Measurements from ENCODE around the gene E2F2. TPM values are rescaled to one million over a fixed set of nuclear protein-coding genes. Genes with fewer than 3 reads are reported as not detected.

The E2F2 gene
- total and polyA plus RNA-seq, 7 experiments from 2014 or later = 0.14 to 65.7 (median 2.5) TPM; not detected in 3

- Histone ChIP-seq H3K4me3 (ENCODE audit: low read length) (peak within 1 kb of the TSS; percentile 67), H3K27ac (ENCODE audit: low read depth, low read length) (peak within 1 kb of the TSS; percentile 63), H3K27me3 (ENCODE audit: control insufficient read depth in 2 of 2, insufficient read depth in 2 of 2, low read length in 2 of 2) (no peaks in the 10 kb centered on the region), H3K9me3 (ENCODE audit: control insufficient read depth in 2 of 3, low read length in 3 of 3) (no peaks in the 10 kb centered on the region), H3K36me3 (ENCODE audit: control insufficient read depth in 2 of 3, insufficient read depth in 3 of 3, low read length in 3 of 3) (no peaks in the 10 kb centered on the region), H3K4me1 (ENCODE audit: control insufficient read depth in 2 of 2, insufficient read depth in 2 of 2, low read length in 2 of 2) (peaks cover 13% of the 10 kb centered on the region in 2 donors)
- Mint-ChIP-seq H3K4me3 (peak within 1 kb of the TSS; percentile 74 to 97 (median 88)), H3K36me3 (no peaks in the 10 kb centered on the region), H3K27me3 (peaks cover 0 to 76% (median 13%) of the 10 kb centered on the region in 5 donors), H3K9me3 (peaks cover 0 to 2% (median 0%) of the 10 kb centered on the region in 11 donors), H3K4me1 (peaks cover 12 to 20% (median 15%) of the 10 kb centered on the region in 7 donors), H3K27ac (peak within 1 kb of the TSS; percentile 67 to 88 (median 76))
- CTCF ChIA-PET = interaction anchor here (0.6 to 5.1 kb wide), 5 partner anchors 13 to 173 kb away, joined by 3 to 44 read pairs (median 3); no protein-coding TSS in a partner anchor
- DNase-seq (peak in 6 of 9 donors; percentile 0 to 40 (median 10)), ATAC-seq (peak; percentile 62)
- intact Hi-C loops (cut with micrococcal nuclease) = loop anchor here (1.0 to 5.0 kb wide), 8 partner anchors 48 to 208 kb away; partner anchors contain the start of genes E2F2 (in 2 of the 2), HNRNPR (in 2 of the 2), ID3 (in 1 of the 2) and RPL11 (in 1 of the 2)
- POLR2A ChIA-PET = interaction anchor here (1.2 to 1.4 kb wide), 2 partner anchors 25 to 139 kb away, joined by 3 to 6 read pairs; partner anchors contain the start of gene HNRNPR
Measured at GRCh38 chr1:23483321-23484252, 47.4 kb downstream of the E2F2 start, which contains the start of gene ASAP3. Gene ASAP3, minus strand, starts transcription at chr1:23484179. Its CDS starts 46 bp downstream, at chr1:23484133.

- H3K27ac ChIP-seq (ENCODE audit: low read depth, low read length) = no peak overlapping the region
- H3K9me3 ChIP-seq (ENCODE audit: control insufficient read depth in 2 of 3, low read length in 3 of 3) = no peaks in the 10 kb centered on the region
- Mint-ChIP-seq H3K27me3 (peaks cover 0 to 71% (median 13%) of the 10 kb centered on the region in 5 donors), H3K4me3 (peak overlapping the region in 5 of 10 donors; percentile 24 to 92 (median 62)), H3K27ac (no peak overlapping the region), H3K36me3 (no peaks in the 10 kb centered on the region), H3K4me1 (peaks cover 12 to 20% (median 15%) of the 10 kb centered on the region in 7 donors), H3K9me3 (peaks cover 0 to 2% (median 0%) of the 10 kb centered on the region in 11 donors)
- intact Hi-C loops (cut with micrococcal nuclease) = loop anchor here in 1 of 2 donors (5.0 kb wide), 1 partner anchor 155 kb away; no protein-coding TSS in a partner anchor
- POLR2A ChIA-PET = no interaction called here
- DNase-seq (no peak), ATAC-seq (no peak)
- H3K27me3 ChIP-seq (ENCODE audit: control insufficient read depth in 2 of 2, insufficient read depth in 2 of 2, low read length in 2 of 2) = no peaks in the 10 kb centered on the region
- no peak overlapping the region for H3K4me3 ChIP-seq (ENCODE audit: low read length)
- H3K4me1 ChIP-seq (ENCODE audit: control insufficient read depth in 2 of 2, insufficient read depth in 2 of 2, low read length in 2 of 2) = peaks cover 13% of the 10 kb centered on the region in 2 donors
- no peaks in the 10 kb centered on the region for H3K36me3 ChIP-seq (ENCODE audit: control insufficient read depth in 2 of 3, insufficient read depth in 3 of 3, low read length in 3 of 3)
- CTCF ChIA-PET = interaction anchor here (1.3 kb wide), 1 partner anchor 155 kb away, joined by 6 read pairs; no protein-coding TSS in a partner anchor
Measured at GRCh38 chr1:23481904-23482303, 49.1 kb downstream of the E2F2 start.

GRCh38 chr1:23481026-23481597, 49.9 kb downstream of the E2F2 start:
- DNase-seq (no peak), ATAC-seq (no peak)
- no peak overlapping the region for H3K4me3 Mint-ChIP-seq
- H3K36me3 ChIP-seq (ENCODE audit: control insufficient read depth in 2 of 3, insufficient read depth in 3 of 3, low read length in 3 of 3) = no peaks in the 10 kb centered on the region
- H3K9me3 ChIP-seq (ENCODE audit: control insufficient read depth in 2 of 3, low read length in 3 of 3) = no peaks in the 10 kb centered on the region
- H3K4me1 Mint-ChIP-seq = peaks cover 12 to 20% (median 15%) of the 10 kb centered on the region in 7 donors
- no peak overlapping the region for H3K4me3 ChIP-seq (ENCODE audit: low read length)
- no peak overlapping the region for H3K27ac ChIP-seq (ENCODE audit: low read depth, low read length)
- H3K9me3 Mint-ChIP-seq = peaks cover 0 to 2% (median 0%) of the 10 kb centered on the region in 11 donors
- no peaks in the 10 kb centered on the region for H3K36me3 Mint-ChIP-seq
- intact Hi-C loops (cut with micrococcal nuclease) = loop anchor here in 1 of 2 donors (5.0 kb wide), 1 partner anchor 156 kb away; no protein-coding TSS in a partner anchor
- H3K4me1 ChIP-seq (ENCODE audit: control insufficient read depth in 2 of 2, insufficient read depth in 2 of 2, low read length in 2 of 2) = peaks cover 13% of the 10 kb centered on the region in 2 donors
- no peaks in the 10 kb centered on the region for H3K27me3 ChIP-seq (ENCODE audit: control insufficient read depth in 2 of 2, insufficient read depth in 2 of 2, low read length in 2 of 2)
- CTCF ChIA-PET = interaction anchor here (0.5 to 1.3 kb wide), 2 partner anchors 22 to 156 kb away, joined by 6 read pairs; no protein-coding TSS in a partner anchor
- peaks cover 0 to 68% (median 18%) of the 10 kb centered on the region in 5 donors for H3K27me3 Mint-ChIP-seq
- H3K27ac Mint-ChIP-seq = no peak overlapping the region
- POLR2A ChIA-PET = interaction anchor here (0.5 to 0.6 kb wide), 2 partner anchors 141 to 154 kb away, joined by 3 read pairs; no protein-coding TSS in a partner anchor

GRCh38 chr1:23480187-23481025, 50.6 kb downstream of the E2F2 start:
- ATAC-seq = no peak
- CTCF ChIA-PET = interaction anchor here (0.5 kb wide), 1 partner anchor 22 kb away, joined by 6 read pairs; no protein-coding TSS in a partner anchor
- Histone ChIP-seq H3K4me3 (ENCODE audit: low read length) (no peak overlapping the region), H3K27me3 (ENCODE audit: control insufficient read depth in 2 of 2, insufficient read depth in 2 of 2, low read length in 2 of 2) (no peaks in the 10 kb centered on the region), H3K4me1 (ENCODE audit: control insufficient read depth in 2 of 2, insufficient read depth in 2 of 2, low read length in 2 of 2) (peaks cover 13% of the 10 kb centered on the region in 2 donors), H3K9me3 (ENCODE audit: control insufficient read depth in 2 of 3, low read length in 3 of 3) (no peaks in the 10 kb centered on the region), H3K27ac (ENCODE audit: low read depth, low read length) (no peak overlapping the region), H3K36me3 (ENCODE audit: control insufficient read depth in 2 of 3, insufficient read depth in 3 of 3, low read length in 3 of 3) (no peaks in the 10 kb centered on the region)
- Mint-ChIP-seq H3K9me3 (peaks cover 0 to 2% (median 0%) of the 10 kb centered on the region in 11 donors), H3K4me3 (no peak overlapping the region), H3K27me3 (peaks cover 0 to 61% (median 18%) of the 10 kb centered on the region in 5 donors), H3K4me1 (peaks cover 12 to 20% (median 15%) of the 10 kb centered on the region in 7 donors), H3K36me3 (no peaks in the 10 kb centered on the region), H3K27ac (no peak overlapping the region)
- POLR2A ChIA-PET = no interaction called here
- DNase-seq = no peak
- intact Hi-C loops (cut with micrococcal nuclease) = loop anchor here in 1 of 2 donors (5.0 kb wide), 1 partner anchor 157 kb away; no protein-coding TSS in a partner anchor

- ATAC-seq (no peak), DNase-seq (no peak)
- Mint-ChIP-seq H3K4me3 (no peak overlapping the region), H3K27ac (no peak overlapping the region), H3K4me1 (peaks cover 8 to 19% (median 10%) of the 10 kb centered on the region in 7 donors), H3K9me3 (peaks cover 0 to 2% (median 0%) of the 10 kb centered on the region in 11 donors), H3K36me3 (no peaks in the 10 kb centered on the region), H3K27me3 (peaks cover 0 to 53% (median 18%) of the 10 kb centered on the region in 5 donors)
- POLR2A ChIA-PET = no interaction called here
- Histone ChIP-seq H3K4me3 (ENCODE audit: low read length) (no peak overlapping the region), H3K36me3 (ENCODE audit: control insufficient read depth in 2 of 3, insufficient read depth in 3 of 3, low read length in 3 of 3) (no peaks in the 10 kb centered on the region), H3K27me3 (ENCODE audit: control insufficient read depth in 2 of 2, insufficient read depth in 2 of 2, low read length in 2 of 2) (no peaks in the 10 kb centered on the region), H3K9me3 (ENCODE audit: control insufficient read depth in 2 of 3, low read length in 3 of 3) (no peaks in the 10 kb centered on the region), H3K27ac (ENCODE audit: low read depth, low read length) (no peak overlapping the region), H3K4me1 (ENCODE audit: control insufficient read depth in 2 of 2, insufficient read depth in 2 of 2, low read length in 2 of 2) (peaks cover 8% of the 10 kb centered on the region in 2 donors)
- CTCF ChIA-PET = no interaction called here
- intact Hi-C loops (cut with micrococcal nuclease) = no loop called here
Measured at GRCh38 chr1:23479666-23479941, 51.4 kb downstream of the E2F2 start.
